Activated CD4-positive, alpha-beta T cell treated with anti-CD3 and anti-CD28 coated beads for 1 hour (primary cell): ENCODE data around the gene WNT4.

Source experiments
- DNase-seq: peaks from one replicate; pipeline ENCODE4 v3.0.0-alpha.2; 2020

WNT4 gene

GRCh38 chr1:22163137-22163536 lies 20.2 kb upstream of the WNT4 start:
- no peak for DNase-seq

GRCh38 chr1:22159891-22160290 lies 17.0 kb upstream of the WNT4 start:
- DNase-seq: no peak

GRCh38 chr1:22158654-22159053 lies 15.8 kb upstream of the WNT4 start:
- DNase-seq: no peak

- no peak for DNase-seq
Measured at GRCh38 chr1:22157359-22157966, 14.6 kb upstream of the WNT4 start.

- DNase-seq: no peak
Measured at GRCh38 chr1:22155517-22155916, 12.6 kb upstream of the WNT4 start.

GRCh38 chr1:22154626-22155025 lies 11.7 kb upstream of the WNT4 start:
- DNase-seq: no peak

- DNase-seq: no peak
Measured at GRCh38 chr1:22153660-22154437, 11.0 kb upstream of the WNT4 start.

GRCh38 chr1:22150923-22151322 lies 8.0 kb upstream of the WNT4 start:
- no peak for DNase-seq

- DNase-seq: no peak
Measured at GRCh38 chr1:22142315-22143064, 407 bp downstream of the WNT4 start.

GRCh38 chr1:22141554-22142314 lies 1.2 kb downstream of the WNT4 start:
- DNase-seq: no peak

- DNase-seq: no peak
Measured at GRCh38 chr1:22140694-22141093, 2.2 kb downstream of the WNT4 start.

GRCh38 chr1:22139817-22140216 lies 3.1 kb downstream of the WNT4 start:
- no peak for DNase-seq

- DNase-seq: no peak
Measured at GRCh38 chr1:22139066-22139594, 3.8 kb downstream of the WNT4 start.

GRCh38 chr1:22137004-22137720 lies 5.7 kb downstream of the WNT4 start:
- DNase-seq: no peak

GRCh38 chr1:22133931-22134324 lies 9.0 kb downstream of the WNT4 start:
- DNase-seq: no peak

- no peak for DNase-seq
Measured at GRCh38 chr1:22133247-22133930, 9.5 kb downstream of the WNT4 start.

GRCh38 chr1:22132517-22133235 lies 10.2 kb downstream of the WNT4 start:
- no peak for DNase-seq

GRCh38 chr1:22131875-22132486 lies 10.9 kb downstream of the WNT4 start:
- DNase-seq: peak; percentile 26

GRCh38 chr1:22131062-22131461 lies 11.8 kb downstream of the WNT4 start:
- DNase-seq: no peak

- DNase-seq: no peak
Measured at GRCh38 chr1:22129501-22130117, 13.3 kb downstream of the WNT4 start.
